HEK293T (cell line): ENCODE measurements around the gene TPO.

Source experiments
- ELF4 ChIP-seq: fragments of 450-650 bp; IDR thresholded peaks from 2 replicates; pipeline ENCODE4 v1.6.1; 2017; ENCODE audit warnings: antibody characterized with exemption
- SP1 ChIP-seq: fragments of 450-650 bp; IDR thresholded peaks from 2 replicates; pipeline ENCODE4 v1.6.1; 2017
- ZNF384 ChIP-seq: fragments of 450-650 bp; IDR thresholded peaks from 2 replicates; pipeline ENCODE4 v1.6.1; 2016

DNA sequence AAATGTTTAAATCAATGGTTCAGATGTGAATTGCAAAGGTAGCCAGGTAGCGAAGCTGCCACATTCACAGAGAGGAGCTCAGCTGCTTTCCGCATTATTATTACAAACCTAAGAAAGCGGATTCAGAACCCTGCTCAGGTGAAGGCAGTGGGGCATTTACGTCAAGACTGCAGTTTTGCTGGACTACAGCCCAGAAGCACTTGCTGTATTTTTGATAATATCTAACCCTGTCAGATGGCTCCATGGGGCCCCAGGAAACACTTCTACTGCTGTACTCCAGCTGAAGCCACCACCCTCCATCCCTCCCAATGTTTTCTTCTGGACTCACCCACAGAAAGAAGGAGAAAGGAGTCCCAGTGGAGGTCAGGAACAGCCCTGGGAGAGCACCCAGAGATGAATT, 96.9 kb downstream of the TPO start:
- TF ChIP-seq SP1 (no peak), ELF4 (no peak), ZNF384 (no peak)
